K562 (cell line): ENCODE data around the gene CACNA1A. TPM values are rescaled to one million over a fixed set of nuclear protein-coding genes. Genes with fewer than 3 reads are reported as not detected.
A peak's percentile ranks its signal among the peaks of the same experiment; 100 is the strongest.

ENCODE experiments used
- CHAMP1 ChIP-seq: fragments of 450-650 bp; IDR thresholded peaks from 2 replicates; pipeline ENCODE4 v1.6.1; 2016; ENCODE audit warnings: mild to moderate bottlenecking
- CXXC5 ChIP-seq: fragments of 250-450 bp; sonication (Bioruptor Pico); IDR thresholded peaks from 2 replicates; pipeline ENCODE4 v1.8.0; 2022; ENCODE audit warnings: inconsistent platforms, mild to moderate bottlenecking, moderate library complexity
- FOXO4 ChIP-seq: fragments of 450-650 bp; formaldehyde crosslinking; IDR thresholded peaks from 2 replicates; pipeline ENCODE4 v1.4.0; 2020; ENCODE audit warnings: mild to moderate bottlenecking, moderate library complexity
- GABPA ChIP-seq: fragments of 200-800 bp; sonication (Bioruptor generic); conservative IDR thresholded peaks from 2 replicates; pipeline ENCODE4 v1.6.1; 2016; ENCODE audit warnings: low read depth, missing genetic modification characterization, missing compliant biosample characterization
- MIER1 ChIP-seq: fragments of 450-650 bp; IDR thresholded peaks from 2 replicates; pipeline ENCODE4 v1.6.1; 2016; ENCODE audit warnings: antibody characterized with exemption, mild to moderate bottlenecking, low read depth
- PHF21A ChIP-seq: fragments of 450-650 bp; IDR thresholded peaks from 2 replicates; pipeline ENCODE4 v1.6.1; 2017; ENCODE audit warnings: low read depth, borderline replicate concordance
- POLR2AphosphoS5 ChIP-seq: IDR thresholded peaks from 2 replicates; pipeline ENCODE4 v1.6.1; 2011; ENCODE audit warnings: mild to moderate bottlenecking, low read depth, low read length, moderate library complexity; ENCODE audit not compliant: control insufficient read depth, insufficient read depth
- POLR2H ChIP-seq: IDR thresholded peaks from 2 replicates; pipeline ENCODE4 v1.6.1; 2016; ENCODE audit warnings: missing genetic modification characterization, low read depth, mild to moderate bottlenecking, control low read depth, missing compliant biosample characterization, moderate library complexity
- SIN3A ChIP-seq, 2 experiments: fragments of 150-350 bp in 1 of 2; IDR thresholded peaks; 2 replicates each; pipeline ENCODE4 v1.6.1; 2011 to 2016; ENCODE audit warnings: borderline replicate concordance in 2 of 2, low read depth in 2 of 2, low read length in 2 of 2, mild to moderate bottlenecking in 2 of 2, moderate library complexity in 2 of 2; ENCODE audit not compliant: control insufficient read depth in 1 of 2
- SMC3 ChIP-seq: conservative IDR thresholded peaks from 2 replicates; pipeline ENCODE4 v1.6.1; 2011; ENCODE audit warnings: low read depth, low read length, improper control_type of control experiment; ENCODE audit not compliant: insufficient read depth
- TARDBP ChIP-seq: fragments of 450-650 bp; IDR thresholded peaks from 2 replicates; pipeline ENCODE4 v1.6.1; 2016
- TFAM ChIP-seq: fragments of 250-450 bp; sonication (Bioruptor Pico); conservative IDR thresholded peaks from 2 replicates; pipeline ENCODE4 v1.5.0; 2021; ENCODE audit warnings: mild to moderate bottlenecking, moderate library complexity
- THRAP3 ChIP-seq: fragments of 450-650 bp; IDR thresholded peaks from 2 replicates; pipeline ENCODE4 v1.6.1; 2016; ENCODE audit warnings: mild to moderate bottlenecking, inconsistent platforms, borderline replicate concordance
- ZNF146 ChIP-seq: IDR thresholded peaks from one replicate; pipeline ENCODE4 v1.6.1; 2018; ENCODE audit warnings: missing compliant biosample characterization; ENCODE audit not compliant: unreplicated experiment
- ZNF23 ChIP-seq: fragments of 250-450 bp; sonication (Bioruptor Pico); IDR thresholded peaks from 2 replicates; pipeline ENCODE4 v1.4.0; 2020; ENCODE audit warnings: mild to moderate bottlenecking
- polyA plus RNA-seq, 8 experiments: library from polyadenylated mRNA; depleted of rRNA in 4 of 8; stranded (reverse) in 5 of 8; unstranded in 3 of 8; fragments of >200 nt; fragmentation: Nextera tagmentation in 2 of 8; fragmentation: Illumina TruSeq in 1 of 8; extraction: Ambion mirVana in 2 of 8; extraction: Trizol in 1 of 8; gene quantifications; 2 replicates each; pipeline versions ENCODE4 v1.2.1 to v1.2.3, GENCODE V29; 2011 to 2014; ENCODE audit warnings: inconsistent platforms in 1 of 8, missing spikeins in 1 of 8
- total RNA-seq, 7 experiments: library from RNA; depleted of rRNA in 6 of 7; stranded (reverse); fragments of >200 nt in 6 of 7; fragmentation: Illumina TruSeq in 2 of 7; extraction: Trizol in 2 of 7; gene quantifications; 2 replicates each; pipeline versions ENCODE4 v1.2.1 to v1.2.3, GENCODE V29; 2011 to 2021; ENCODE audit warnings: low replicate concordance in 1 of 7
- TF ChIP-seq, protein P1 (sequence below): fragments of 450-650 bp; formaldehyde crosslinking; IDR thresholded peaks from 2 replicates; pipeline ENCODE4 v1.4.0; 2022; ENCODE audit warnings: mild to moderate bottlenecking, moderate library complexity
- TF ChIP-seq, protein P2 (sequence below): fragments of 450-650 bp; formaldehyde crosslinking; IDR thresholded peaks from 2 replicates; pipeline ENCODE4 v1.4.0; 2022; ENCODE audit warnings: missing genetic modification characterization
- TF ChIP-seq, protein P3 (sequence below): sonication (generic); formaldehyde crosslinking; IDR thresholded peaks from 2 replicates; pipeline ENCODE4 v1.8.0; 2022; ENCODE audit warnings: missing genetic modification reagents, mild to moderate bottlenecking, borderline replicate concordance
- TF ChIP-seq, protein P4 (sequence below): sonication (generic); formaldehyde crosslinking; IDR thresholded peaks from 2 replicates; pipeline ENCODE4 v1.8.0; 2022; ENCODE audit warnings: mild to moderate bottlenecking, missing genetic modification reagents

The CACNA1A gene
- total and polyA plus RNA-seq, 9 of the 15 experiments (the other 6 are each of a cell fraction or from before 2014, with no cell fraction given), result 0.03 to 0.20 (median 0.09) TPM; not detected in 1

GRCh38 chr19:13463296-13463695, 43.0 kb downstream of the CACNA1A start (continued):
- TF ChIP-seq ZNF146 (CRISPR knock-in tag), result no peak
- no peak for TF ChIP-seq FOXO4 (CRISPR knock-in tag)
- TF ChIP-seq, protein P1, sequence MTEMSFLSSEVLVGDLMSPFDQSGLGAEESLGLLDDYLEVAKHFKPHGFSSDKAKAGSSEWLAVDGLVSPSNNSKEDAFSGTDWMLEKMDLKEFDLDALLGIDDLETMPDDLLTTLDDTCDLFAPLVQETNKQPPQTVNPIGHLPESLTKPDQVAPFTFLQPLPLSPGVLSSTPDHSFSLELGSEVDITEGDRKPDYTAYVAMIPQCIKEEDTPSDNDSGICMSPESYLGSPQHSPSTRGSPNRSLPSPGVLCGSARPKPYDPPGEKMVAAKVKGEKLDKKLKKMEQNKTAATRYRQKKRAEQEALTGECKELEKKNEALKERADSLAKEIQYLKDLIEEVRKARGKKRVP (CRISPR knock-in tag), result no peak
- TF ChIP-seq POLR2H (tag), result no peak
- TF ChIP-seq ZNF23 (CRISPR knock-in tag), result no peak
- TF ChIP-seq MIER1, result peak; percentile 93
- TF ChIP-seq CXXC5 (CRISPR knock-in tag), result 0 out of 2 replicates have a peak, but pooled peaks have one; percentile 28
- no peak for TF ChIP-seq THRAP3
- TF ChIP-seq GABPA (tag), result no peak
- TF ChIP-seq SIN3A (IDR thresholded peaks at IDR 0.05; ENCODE audit: borderline replicate concordance in 2 of 2, control insufficient read depth in 1 of 2, low read depth in 2 of 2, low read length in 2 of 2), result no peak
- TF ChIP-seq, protein P2, sequence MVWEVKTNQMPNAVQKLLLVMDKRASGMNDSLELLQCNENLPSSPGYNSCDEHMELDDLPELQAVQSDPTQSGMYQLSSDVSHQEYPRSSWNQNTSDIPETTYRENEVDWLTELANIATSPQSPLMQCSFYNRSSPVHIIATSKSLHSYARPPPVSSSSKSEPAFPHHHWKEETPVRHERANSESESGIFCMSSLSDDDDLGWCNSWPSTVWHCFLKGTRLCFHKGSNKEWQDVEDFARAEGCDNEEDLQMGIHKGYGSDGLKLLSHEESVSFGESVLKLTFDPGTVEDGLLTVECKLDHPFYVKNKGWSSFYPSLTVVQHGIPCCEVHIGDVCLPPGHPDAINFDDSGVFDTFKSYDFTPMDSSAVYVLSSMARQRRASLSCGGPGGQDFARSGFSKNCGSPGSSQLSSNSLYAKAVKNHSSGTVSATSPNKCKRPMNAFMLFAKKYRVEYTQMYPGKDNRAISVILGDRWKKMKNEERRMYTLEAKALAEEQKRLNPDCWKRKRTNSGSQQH (CRISPR knock-in tag), result no peak
- TF ChIP-seq, protein P3, sequence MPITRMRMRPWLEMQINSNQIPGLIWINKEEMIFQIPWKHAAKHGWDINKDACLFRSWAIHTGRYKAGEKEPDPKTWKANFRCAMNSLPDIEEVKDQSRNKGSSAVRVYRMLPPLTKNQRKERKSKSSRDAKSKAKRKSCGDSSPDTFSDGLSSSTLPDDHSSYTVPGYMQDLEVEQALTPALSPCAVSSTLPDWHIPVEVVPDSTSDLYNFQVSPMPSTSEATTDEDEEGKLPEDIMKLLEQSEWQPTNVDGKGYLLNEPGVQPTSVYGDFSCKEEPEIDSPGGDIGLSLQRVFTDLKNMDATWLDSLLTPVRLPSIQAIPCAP (CRISPR knock-in tag), result no peak
- TF ChIP-seq SMC3, result no peak
- TF ChIP-seq POLR2AphosphoS5, result no peak
- peak; percentile 26; the same call in 1 of the 2 replicates for TF ChIP-seq CHAMP1
- no peak for TF ChIP-seq TFAM (CRISPR knock-in tag)
- no peak for TF ChIP-seq PHF21A
- TF ChIP-seq, protein P4, sequence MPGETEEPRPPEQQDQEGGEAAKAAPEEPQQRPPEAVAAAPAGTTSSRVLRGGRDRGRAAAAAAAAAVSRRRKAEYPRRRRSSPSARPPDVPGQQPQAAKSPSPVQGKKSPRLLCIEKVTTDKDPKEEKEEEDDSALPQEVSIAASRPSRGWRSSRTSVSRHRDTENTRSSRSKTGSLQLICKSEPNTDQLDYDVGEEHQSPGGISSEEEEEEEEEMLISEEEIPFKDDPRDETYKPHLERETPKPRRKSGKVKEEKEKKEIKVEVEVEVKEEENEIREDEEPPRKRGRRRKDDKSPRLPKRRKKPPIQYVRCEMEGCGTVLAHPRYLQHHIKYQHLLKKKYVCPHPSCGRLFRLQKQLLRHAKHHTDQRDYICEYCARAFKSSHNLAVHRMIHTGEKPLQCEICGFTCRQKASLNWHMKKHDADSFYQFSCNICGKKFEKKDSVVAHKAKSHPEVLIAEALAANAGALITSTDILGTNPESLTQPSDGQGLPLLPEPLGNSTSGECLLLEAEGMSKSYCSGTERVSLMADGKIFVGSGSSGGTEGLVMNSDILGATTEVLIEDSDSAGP (CRISPR knock-in tag), result no peak
- TF ChIP-seq TARDBP, result no peak
